ENCODE measurements around the gene DBF4B. TPM values are rescaled to one million over a fixed set of nuclear protein-coding genes. Genes with fewer than 3 reads are reported as not detected.
"Not testable (repeated sequence)": the region's sequence is repeated elsewhere in the genome, so short reads cannot be mapped to it uniquely, and the experiment has no call there.

DBF4B gene
- total RNA-seq, 1 donor from 2014 or later, result 17.9 TPM

- no peak for DNase-seq (ENCODE audit: low spot score in 2 of 2, unreplicated experiment in 2 of 2)
- Mint-ChIP-seq H3K27ac (peak overlapping the region; percentile 98), H3K36me3 (peaks cover 4% of the 10 kb centered on the region), H3K4me1 (peaks cover 17% of the 10 kb centered on the region), H3K27me3 (ENCODE audit: low read depth) (no peaks in the 10 kb centered on the region), H3K4me3 (peak overlapping the region; percentile 98), H3K9me3 (no peaks in the 10 kb centered on the region)
- TF ChIP-seq CTCF (IDR thresholded peaks at IDR 0.05; ENCODE audit: unreplicated experiment), result no peak
These were observed 19.6 kb upstream of the DBF4B start for GRCh38 chr17:44688675-44689476.

- peaks cover 4% of the 10 kb centered on the region for H3K36me3 Mint-ChIP-seq
- H3K9me3 Mint-ChIP-seq, result no peaks in the 10 kb centered on the region
- no peak for TF ChIP-seq CTCF (IDR thresholded peaks at IDR 0.05; ENCODE audit: unreplicated experiment)
- H3K4me3 Mint-ChIP-seq, result peak within 1 kb of the TSS; percentile 98
- peak within 1 kb of the TSS; percentile 98 for H3K27ac Mint-ChIP-seq
- H3K4me1 Mint-ChIP-seq, result peaks cover 17% of the 10 kb centered on the region
- H3K27me3 Mint-ChIP-seq (ENCODE audit: low read depth), result no peaks in the 10 kb centered on the region
- DNase-seq (ENCODE audit: low spot score in 2 of 2, unreplicated experiment in 2 of 2), result peak; percentile 76 to 93
These were observed 18.8 kb upstream of the DBF4B start, which contains the start of gene CCDC43 for GRCh38 chr17:44689477-44690217. Gene CCDC43 (minus strand): TSS chr17:44689776. CDS start chr17:44689753, 23 bp downstream.

- H3K4me1 Mint-ChIP-seq, result peaks cover 17% of the 10 kb centered on the region
- H3K27ac Mint-ChIP-seq, result peak overlapping the region; percentile 98
- H3K9me3 Mint-ChIP-seq; DNase-seq (ENCODE audit: low spot score in 2 of 2, unreplicated experiment in 2 of 2); H3K36me3 Mint-ChIP-seq; H3K27me3 Mint-ChIP-seq (ENCODE audit: low read depth): not testable (repeated sequence)
- peak overlapping the region; percentile 98 for H3K4me3 Mint-ChIP-seq
These were observed 17.6 kb upstream of the DBF4B start for GRCh38 chr17:44690746-44691306.

- Mint-ChIP-seq H3K4me1 (peaks cover 14% of the 10 kb centered on the region), H3K27ac (no peak overlapping the region), H3K36me3 (no peaks in the 10 kb centered on the region), H3K9me3 (no peaks in the 10 kb centered on the region), H3K27me3 (ENCODE audit: low read depth) (no peaks in the 10 kb centered on the region), H3K4me3 (no peak overlapping the region)
- DNase-seq (ENCODE audit: low spot score in 2 of 2, unreplicated experiment in 2 of 2), result no peak
- TF ChIP-seq CTCF (IDR thresholded peaks at IDR 0.05; ENCODE audit: unreplicated experiment), result no peak
These were observed 14.9 kb upstream of the DBF4B start for GRCh38 chr17:44693609-44694008.

GRCh38 chr17:44700288-44700687 lies 8.2 kb upstream of the DBF4B start:
- not testable (repeated sequence) for H3K4me1 Mint-ChIP-seq; H3K9me3 Mint-ChIP-seq; H3K4me3 Mint-ChIP-seq; DNase-seq (ENCODE audit: low spot score in 2 of 2, unreplicated experiment in 2 of 2); H3K27me3 Mint-ChIP-seq (ENCODE audit: low read depth); H3K36me3 Mint-ChIP-seq; H3K27ac Mint-ChIP-seq

- peaks cover 4% of the 10 kb centered on the region for H3K27me3 Mint-ChIP-seq (ENCODE audit: low read depth)
- no peaks in the 10 kb centered on the region for H3K9me3 Mint-ChIP-seq
- TF ChIP-seq CTCF (IDR thresholded peaks at IDR 0.05; ENCODE audit: unreplicated experiment), result no peak
- no peak for DNase-seq (ENCODE audit: low spot score in 2 of 2, unreplicated experiment in 2 of 2)
- H3K4me1 Mint-ChIP-seq, result peaks cover 5% of the 10 kb centered on the region
- no peaks in the 10 kb centered on the region for H3K36me3 Mint-ChIP-seq
- no peak overlapping the region for H3K4me3 Mint-ChIP-seq
- H3K27ac Mint-ChIP-seq, result no peak overlapping the region
These were observed 587 bp upstream of the DBF4B start for GRCh38 chr17:44707755-44708400.
